ENCODE measurements around the gene SREBF1.

Gene SREBF1

GRCh38 chr17:17876959-17877528 lies 40.3 kb upstream of the SREBF1 start:
- no peak overlapping the region for H3K4me2 ChIP-seq
- H3K36me3 ChIP-seq, result peaks cover 18 to 71% (median 43%) of the 10 kb centered on the region in 11 experiments; a peak in 18 of 22 replicates
- no peaks in the 10 kb centered on the region for H3K27me3 ChIP-seq
- H3K9me3 ChIP-seq (replicated peaks in 1 of 11), result no peaks in the 10 kb centered on the region
- no peak overlapping the region for H3K9ac ChIP-seq
- H3K4me3 ChIP-seq, result no peak overlapping the region
- peaks cover 0 to 51% (median 0%) of the 10 kb centered on the region in 11 experiments; a peak in 7 of 22 replicates for H4K20me1 ChIP-seq
- no peak overlapping the region for H3K27ac ChIP-seq
- no peak for TF ChIP-seq Cebpa-rat (IDR thresholded peaks at IDR 0.05)
- peaks cover 5 to 42% (median 36%) of the 10 kb centered on the region in 10 experiments; a peak in 18 of 20 replicates for H3K4me1 ChIP-seq

- Histone ChIP-seq H4K20me1 (peaks cover 0 to 25% (median 0%) of the 10 kb centered on the region in 11 experiments; a peak in 4 of 22 replicates), H3K4me3 (no peak overlapping the region), H3K4me2 (peak overlapping the region in 5 of 11 experiments; percentile 3 to 63 (median 51); a peak in 9 of 22 replicates), H3K27me3 (no peaks in the 10 kb centered on the region), H3K9me3 (replicated peaks in 1 of 11) (no peaks in the 10 kb centered on the region), H3K9ac (no peak overlapping the region), H3K27ac (no peak overlapping the region), H3K4me1 (peaks cover 20 to 59% (median 47%) of the 10 kb centered on the region in 10 experiments), H3K36me3 (peaks cover 18 to 47% (median 37%) of the 10 kb centered on the region in 11 experiments; a peak in 18 of 22 replicates)
- no peak for TF ChIP-seq Cebpa-rat (IDR thresholded peaks at IDR 0.05)
Observed at GRCh38 chr17:17874478-17874877, 37.7 kb upstream of the SREBF1 start.

- TF ChIP-seq Cebpa-rat (IDR thresholded peaks at IDR 0.05), result no peak
- Histone ChIP-seq H3K4me3 (no peak overlapping the region), H3K4me2 (peak overlapping the region in 9 of 11 experiments; percentile 21 to 66 (median 49); a peak in 16 of 22 replicates), H3K36me3 (peaks cover 11 to 37% (median 28%) of the 10 kb centered on the region in 11 experiments; a peak in 18 of 22 replicates), H3K9ac (no peak overlapping the region), H3K9me3 (replicated peaks in 1 of 11) (no peaks in the 10 kb centered on the region), H4K20me1 (peaks cover 0 to 30% (median 0%) of the 10 kb centered on the region in 11 experiments; a peak in 5 of 22 replicates), H3K27me3 (no peaks in the 10 kb centered on the region), H3K4me1 (peaks cover 29 to 68% (median 57%) of the 10 kb centered on the region in 10 experiments), H3K27ac (0 out of 22 replicates have a peak overlapping the region, but pooled peaks of 1 of the 11 experiments have one; percentile 2)
Observed at GRCh38 chr17:17873450-17873991, 36.7 kb upstream of the SREBF1 start.

GRCh38 chr17:17872547-17873345 lies 36.0 kb upstream of the SREBF1 start:
- H3K36me3 ChIP-seq, result peaks cover 3 to 34% (median 20%) of the 10 kb centered on the region in 11 experiments; a peak in 16 of 22 replicates
- H3K4me2 ChIP-seq, result peak overlapping the region in 9 of 11 experiments; percentile 21 to 66 (median 49); a peak in 18 of 22 replicates
- TF ChIP-seq Cebpa-rat (IDR thresholded peaks at IDR 0.05), result no peak
- no peaks in the 10 kb centered on the region for H3K27me3 ChIP-seq
- H3K4me3 ChIP-seq, result no peak overlapping the region
- H3K9ac ChIP-seq, result no peak overlapping the region
- H4K20me1 ChIP-seq, result peaks cover 0 to 26% (median 0%) of the 10 kb centered on the region in 11 experiments; a peak in 5 of 22 replicates
- H3K4me1 ChIP-seq, result peaks cover 37 to 76% (median 65%) of the 10 kb centered on the region in 10 experiments
- H3K27ac ChIP-seq, result peak overlapping the region in 1 of 11 experiments; percentile 21; a peak in 1 of 22 replicates
- H3K9me3 ChIP-seq (replicated peaks in 1 of 11), result no peaks in the 10 kb centered on the region

- peak overlapping the region in 5 of 11 experiments; percentile 49 to 66 (median 60); a peak in 9 of 22 replicates for H3K4me2 ChIP-seq
- TF ChIP-seq Cebpa-rat (IDR thresholded peaks at IDR 0.05), result no peak
- no peak overlapping the region for H3K4me3 ChIP-seq
- H3K4me1 ChIP-seq, result peaks cover 38 to 84% (median 71%) of the 10 kb centered on the region in 10 experiments
- H3K36me3 ChIP-seq, result peaks cover 0 to 34% (median 12%) of the 10 kb centered on the region in 11 experiments; a peak in 14 of 22 replicates
- no peak overlapping the region for H3K27ac ChIP-seq
- no peaks in the 10 kb centered on the region for H3K27me3 ChIP-seq
- H4K20me1 ChIP-seq, result peaks cover 0 to 26% (median 0%) of the 10 kb centered on the region in 11 experiments; a peak in 4 of 22 replicates
- peak overlapping the region in 1 of 11 experiments; percentile 44; a peak in 1 of 22 replicates for H3K9ac ChIP-seq
- H3K9me3 ChIP-seq (replicated peaks in 1 of 11), result no peaks in the 10 kb centered on the region
Observed at GRCh38 chr17:17871913-17872312, 35.1 kb upstream of the SREBF1 start.

GRCh38 chr17:17870247-17870646 lies 33.5 kb upstream of the SREBF1 start:
- H3K4me2 ChIP-seq, result peak overlapping the region; percentile 63 to 85 (median 83)
- H3K27me3 ChIP-seq, result no peaks in the 10 kb centered on the region
- peaks cover 0 to 31% (median 0%) of the 10 kb centered on the region in 11 experiments; a peak in 5 of 22 replicates for H3K36me3 ChIP-seq
- peaks cover 38 to 87% (median 72%) of the 10 kb centered on the region in 10 experiments for H3K4me1 ChIP-seq
- no peaks in the 10 kb centered on the region for H3K9me3 ChIP-seq (replicated peaks in 1 of 11)
- TF ChIP-seq Cebpa-rat (IDR thresholded peaks at IDR 0.05), result no peak
- H3K27ac ChIP-seq, result peak overlapping the region in 8 of 11 experiments; percentile 36 to 61 (median 44); a peak in 14 of 22 replicates
- peak overlapping the region in 9 of 11 experiments; percentile 2 to 49 (median 29); a peak in 9 of 22 replicates for H3K9ac ChIP-seq
- 0 out of 20 replicates have a peak overlapping the region, but pooled peaks of 1 of the 10 experiments have one; percentile 12 for H3K4me3 ChIP-seq
- peaks cover 0 to 26% (median 0%) of the 10 kb centered on the region in 11 experiments; a peak in 4 of 22 replicates for H4K20me1 ChIP-seq

GRCh38 chr17:17868641-17869522 lies 32.1 kb upstream of the SREBF1 start:
- H3K27me3 ChIP-seq, result no peaks in the 10 kb centered on the region
- no peaks in the 10 kb centered on the region for H3K9me3 ChIP-seq (replicated peaks in 1 of 11)
- H3K36me3 ChIP-seq, result peaks cover 0 to 29% (median 0%) of the 10 kb centered on the region in 11 experiments; a peak in 5 of 22 replicates
- peak overlapping the region; percentile 63 to 85 (median 83) for H3K4me2 ChIP-seq
- TF ChIP-seq Cebpa-rat (IDR thresholded peaks at IDR 0.05), result no peak
- peak overlapping the region in 1 of 10 experiments; percentile 21; a peak in 1 of 20 replicates for H3K4me3 ChIP-seq
- H3K4me1 ChIP-seq, result peaks cover 38 to 73% (median 64%) of the 10 kb centered on the region in 10 experiments
- peak overlapping the region in 7 of 11 experiments; percentile 3 to 48 (median 30); a peak in 8 of 22 replicates for H3K9ac ChIP-seq
- 0 out of 22 replicates have a peak overlapping the region, but pooled peaks of 2 of the 11 experiments have one; percentile 10 to 39 for H3K27ac ChIP-seq
- peaks cover 0 to 26% (median 0%) of the 10 kb centered on the region in 11 experiments; a peak in 4 of 22 replicates for H4K20me1 ChIP-seq

Data from BLaER1 treated with 17β-estradiol and CSF1 and Interleukin-3, amounts not matched to agents 10 nM and 100 nM (cell line).